OCI-LY3 (cell line): Measurements from ENCODE around the gene MAGIX.
"Not testable (repeated sequence)": the region's sequence is repeated elsewhere in the genome, so short reads cannot be mapped to it uniquely, and the experiment has no call there.

Source experiments
- H2AFZ ChIP-seq: fragments of 200-600, 300-600 bp; shearing (Covaris generic); 2 replicates; pipeline ENCODE4 v1.6.0; 2014; ENCODE audit warnings: antibody characterized with exemption, low read depth, low read length
- H3K27ac ChIP-seq: fragments of 200-600, 300-600 bp; sonication (generic); 2 replicates; pipeline ENCODE4 v1.5.1; 2014; ENCODE audit warnings: mild to moderate bottlenecking, low read length, moderate library complexity, mixed read lengths
- H3K27me3 ChIP-seq: fragments of 200-600, 300-600 bp; sonication (generic); 2 replicates; pipeline ENCODE4 v1.6.1; 2014; ENCODE audit warnings: low read depth, low read length, mixed read lengths
- H3K36me3 ChIP-seq: fragments of 200-600, 300-600 bp; sonication (generic); replicated peaks from 2 replicates; pipeline ENCODE3; 2014; ENCODE audit warnings: low read depth, low read length, mixed read lengths
- H3K4me1 ChIP-seq: fragments of 300-600, 200-600 bp; sonication (generic); 2 replicates; pipeline ENCODE4 v1.6.1; 2014; ENCODE audit warnings: low read length, mixed read lengths
- H3K4me2 ChIP-seq: fragments of 200-600, 300-600 bp; sonication (generic); 2 replicates; pipeline ENCODE4 v1.6.1; 2014; ENCODE audit warnings: low read length, mixed read lengths
- H3K4me3 ChIP-seq: fragments of 300-600, 200-600 bp; sonication (generic); 2 replicates; pipeline ENCODE4 v1.5.1; 2014; ENCODE audit warnings: antibody characterized with exemption, mild to moderate bottlenecking, low read length, moderate library complexity
- H3K79me2 ChIP-seq: fragments of 300-600, 200-600 bp; shearing (Covaris generic); 2 replicates; pipeline ENCODE4 v1.6.1; 2014; ENCODE audit warnings: mild to moderate bottlenecking, low read length, mixed read lengths
- H3K9ac ChIP-seq: fragments of 300-600, 200-600 bp; shearing (Covaris generic); 2 replicates; pipeline ENCODE4 v1.6.0; 2014; ENCODE audit warnings: mild to moderate bottlenecking, low read length, moderate library complexity
- H3K9me3 ChIP-seq: fragments of 200-600, 300-600 bp; shearing (Covaris generic); 2 replicates; pipeline ENCODE4 v1.6.1; 2014; ENCODE audit warnings: low read length, mixed read lengths; ENCODE audit not compliant: insufficient read depth
- H4K20me1 ChIP-seq: fragments of 200-600, 300-600 bp; sonication (generic); 2 replicates; pipeline ENCODE4 v1.6.1; 2016; ENCODE audit warnings: low read length, mixed read lengths; ENCODE audit not compliant: insufficient read depth
- CTCF ChIP-seq: fragments of 200-600, 300-600 bp; sonication (generic); IDR thresholded peaks from 2 replicates; pipeline ENCODE4 v1.5.1; 2014; ENCODE audit warnings: antibody characterized with exemption, low read length, low read depth
- EZH2phosphoT487 ChIP-seq: fragments of 200-600 bp; shearing (Covaris generic); IDR thresholded peaks from 2 replicates; pipeline ENCODE4 v1.6.1; 2018; ENCODE audit warnings: antibody characterized with exemption, mixed run types, low read depth

The MAGIX gene

GRCh38 chrX:49133759-49134158 is 28.8 kb upstream of the MAGIX start:
- TF ChIP-seq CTCF: no peak
- TF ChIP-seq EZH2phosphoT487: no peak
- Histone ChIP-seq H3K4me3 (no peak overlapping the region), H3K9ac (no peak overlapping the region), H4K20me1 (no peaks in the 10 kb centered on the region), H3K27me3 (no peaks in the 10 kb centered on the region), H3K79me2 (no peaks in the 10 kb centered on the region), H3K4me1 (no peaks in the 10 kb centered on the region; the same call in 1 of the 2 replicates), H3K4me2 (no peak overlapping the region), H3K36me3 (no peaks in the 10 kb centered on the region), H3K27ac (no peak overlapping the region), H2AFZ (no peak overlapping the region), H3K9me3 (no peaks in the 10 kb centered on the region)

GRCh38 chrX:49137492-49137891 is 25.1 kb upstream of the MAGIX start:
- H3K79me2 ChIP-seq: no peaks in the 10 kb centered on the region
- no peak overlapping the region for H3K9ac ChIP-seq
- no peak overlapping the region for H2AFZ ChIP-seq
- H3K27ac ChIP-seq: no peak overlapping the region
- no peaks in the 10 kb centered on the region for H3K36me3 ChIP-seq
- H3K4me1 ChIP-seq: no peaks in the 10 kb centered on the region
- no peaks in the 10 kb centered on the region for H4K20me1 ChIP-seq
- H3K9me3 ChIP-seq: peaks cover 18% of the 10 kb centered on the region; the same call in 1 of the 2 replicates
- no peak overlapping the region for H3K4me3 ChIP-seq
- H3K4me2 ChIP-seq: no peak overlapping the region
- no peak for TF ChIP-seq EZH2phosphoT487
- H3K27me3 ChIP-seq: no peaks in the 10 kb centered on the region

- Histone ChIP-seq H3K27me3 (no peaks in the 10 kb centered on the region), H3K4me1 (no peaks in the 10 kb centered on the region), H3K9ac (no peak overlapping the region), H3K36me3 (no peaks in the 10 kb centered on the region), H3K4me3 (no peak overlapping the region), H3K79me2 (no peaks in the 10 kb centered on the region), H3K9me3 (peaks cover 18% of the 10 kb centered on the region; the same call in 1 of the 2 replicates), H3K27ac (no peak overlapping the region), H4K20me1 (no peaks in the 10 kb centered on the region), H2AFZ (no peak overlapping the region), H3K4me2 (no peak overlapping the region)
- no peak for TF ChIP-seq CTCF
- no peak for TF ChIP-seq EZH2phosphoT487
These were observed 22.8 kb upstream of the MAGIX start for GRCh38 chrX:49139713-49140112.

- H3K9ac ChIP-seq, H3K4me1 ChIP-seq, H3K79me2 ChIP-seq, H4K20me1 ChIP-seq, H3K4me2 ChIP-seq, H3K27me3 ChIP-seq, H3K4me3 ChIP-seq, H3K27ac ChIP-seq, H3K36me3 ChIP-seq, H2AFZ ChIP-seq: not testable (repeated sequence)
- peaks cover 18% of the 10 kb centered on the region; the same call in 1 of the 2 replicates for H3K9me3 ChIP-seq
- peak; percentile 15 for TF ChIP-seq CTCF
These were observed 20.3 kb upstream of the MAGIX start for GRCh38 chrX:49142264-49142663.

GRCh38 chrX:49143154-49143553 is 19.4 kb upstream of the MAGIX start:
- H3K9me3 ChIP-seq: peaks cover 18% of the 10 kb centered on the region; the same call in 1 of the 2 replicates
- not testable (repeated sequence) for H3K4me2 ChIP-seq, H3K27ac ChIP-seq, H3K79me2 ChIP-seq, H3K36me3 ChIP-seq, H4K20me1 ChIP-seq, H2AFZ ChIP-seq, H3K4me1 ChIP-seq, H3K27me3 ChIP-seq, H3K9ac ChIP-seq, H3K4me3 ChIP-seq
